H1 (cell line): ENCODE measurements around the gene RDH11.

Source experiments
- CEBPB ChIP-seq: IDR thresholded peaks from 2 replicates; pipeline ENCODE4 v1.6.1; 2012; ENCODE audit warnings: low read depth, low read length
- CHD1 ChIP-seq: IDR thresholded peaks from 2 replicates; pipeline ENCODE4 v1.6.1; 2012; ENCODE audit warnings: low read depth, low read length, improper control_type of control experiment
- EZH2 ChIP-seq: fragments of 200-600 bp; sonication (generic); IDR thresholded peaks from 2 replicates; pipeline ENCODE4 v1.7.1; 2012; ENCODE audit warnings: low read depth, mild to moderate bottlenecking, moderate library complexity, low read length, inconsistent platforms; ENCODE audit not compliant: severe bottlenecking
- FOSL1 ChIP-seq: IDR thresholded peaks from 2 replicates; pipeline ENCODE4 v1.6.1; 2011; ENCODE audit warnings: mild to moderate bottlenecking, low read depth, low read length, moderate library complexity; ENCODE audit not compliant: insufficient read depth
- RAD21 ChIP-seq, 2 experiments: IDR thresholded peaks in 1 of 2; conservative IDR thresholded peaks in 1 of 2; 2 replicates each; pipeline ENCODE4 v1.6.1; 2011; ENCODE audit warnings: low read depth in 2 of 2, low read length in 2 of 2, improper control_type of control experiment in 1 of 2, inconsistent platforms in 1 of 2, mild to moderate bottlenecking in 1 of 2, moderate library complexity in 1 of 2
- RXRA ChIP-seq: IDR thresholded peaks from 2 replicates; pipeline ENCODE4 v1.6.1; 2011; ENCODE audit warnings: low read depth, mild to moderate bottlenecking, low read length, moderate library complexity; ENCODE audit not compliant: insufficient read depth
- TAF1 ChIP-seq: IDR thresholded peaks from 2 replicates; pipeline ENCODE4 v1.6.1; 2011; ENCODE audit warnings: mild to moderate bottlenecking, low read depth, low read length
- TF ChIP-seq, protein P1 (sequence below): IDR thresholded peaks from 2 replicates; pipeline ENCODE4 v1.6.1; 2011; ENCODE audit warnings: low read length, improper control_type of control experiment
- TF ChIP-seq, protein P2 (sequence below), 3 experiments: IDR thresholded peaks; 1 replicate in 2 of 3; 2 replicates in 1 of 3; pipeline versions ENCODE4 v1.5.1 to v1.6.1; 2011; ENCODE audit warnings: low read length in 3 of 3, mild to moderate bottlenecking in 3 of 3, inconsistent platforms in 2 of 3, low read depth in 1 of 3, moderate library complexity in 1 of 3; ENCODE audit not compliant: insufficient read depth in 1 of 3; ENCODE audit errors: control extremely low read depth in 1 of 3
- TF ChIP-seq, protein P3 (sequence below): fragments of 300-600 bp; sonication (generic); IDR thresholded peaks from 2 replicates; pipeline ENCODE4 v1.7.1; 2012; ENCODE audit warnings: low read length, moderate library complexity, mild to moderate bottlenecking, inconsistent platforms; ENCODE audit not compliant: insufficient replicate concordance

GRCh38 chr14:67668559-67668958 is 27.0 kb downstream of the RDH11 start:
- TF ChIP-seq, protein P1, sequence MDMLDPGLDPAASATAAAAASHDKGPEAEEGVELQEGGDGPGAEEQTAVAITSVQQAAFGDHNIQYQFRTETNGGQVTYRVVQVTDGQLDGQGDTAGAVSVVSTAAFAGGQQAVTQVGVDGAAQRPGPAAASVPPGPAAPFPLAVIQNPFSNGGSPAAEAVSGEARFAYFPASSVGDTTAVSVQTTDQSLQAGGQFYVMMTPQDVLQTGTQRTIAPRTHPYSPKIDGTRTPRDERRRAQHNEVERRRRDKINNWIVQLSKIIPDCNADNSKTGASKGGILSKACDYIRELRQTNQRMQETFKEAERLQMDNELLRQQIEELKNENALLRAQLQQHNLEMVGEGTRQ: no peak
- TF ChIP-seq CHD1: no peak
- TF ChIP-seq EZH2: no peak
- no peak for TF ChIP-seq TAF1
- no peak for TF ChIP-seq RXRA
- no peak for TF ChIP-seq FOSL1
- TF ChIP-seq CEBPB: no peak
- TF ChIP-seq, protein P2, sequence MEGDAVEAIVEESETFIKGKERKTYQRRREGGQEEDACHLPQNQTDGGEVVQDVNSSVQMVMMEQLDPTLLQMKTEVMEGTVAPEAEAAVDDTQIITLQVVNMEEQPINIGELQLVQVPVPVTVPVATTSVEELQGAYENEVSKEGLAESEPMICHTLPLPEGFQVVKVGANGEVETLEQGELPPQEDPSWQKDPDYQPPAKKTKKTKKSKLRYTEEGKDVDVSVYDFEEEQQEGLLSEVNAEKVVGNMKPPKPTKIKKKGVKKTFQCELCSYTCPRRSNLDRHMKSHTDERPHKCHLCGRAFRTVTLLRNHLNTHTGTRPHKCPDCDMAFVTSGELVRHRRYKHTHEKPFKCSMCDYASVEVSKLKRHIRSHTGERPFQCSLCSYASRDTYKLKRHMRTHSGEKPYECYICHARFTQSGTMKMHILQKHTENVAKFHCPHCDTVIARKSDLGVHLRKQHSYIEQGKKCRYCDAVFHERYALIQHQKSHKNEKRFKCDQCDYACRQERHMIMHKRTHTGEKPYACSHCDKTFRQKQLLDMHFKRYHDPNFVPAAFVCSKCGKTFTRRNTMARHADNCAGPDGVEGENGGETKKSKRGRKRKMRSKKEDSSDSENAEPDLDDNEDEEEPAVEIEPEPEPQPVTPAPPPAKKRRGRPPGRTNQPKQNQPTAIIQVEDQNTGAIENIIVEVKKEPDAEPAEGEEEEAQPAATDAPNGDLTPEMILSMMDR (IDR thresholded peaks at IDR 0.05; ENCODE audit: control extremely low read depth in 1 of 3, insufficient read depth in 1 of 3, low read depth in 1 of 3, low read length in 3 of 3): no peak
- TF ChIP-seq RAD21 (IDR thresholded peaks at IDR 0.05 in 1 of 2, conservative IDR thresholded peaks at IDR 0.05 in 1 of 2; ENCODE audit: low read depth in 2 of 2, low read length in 2 of 2): no peak
- TF ChIP-seq, protein P3, sequence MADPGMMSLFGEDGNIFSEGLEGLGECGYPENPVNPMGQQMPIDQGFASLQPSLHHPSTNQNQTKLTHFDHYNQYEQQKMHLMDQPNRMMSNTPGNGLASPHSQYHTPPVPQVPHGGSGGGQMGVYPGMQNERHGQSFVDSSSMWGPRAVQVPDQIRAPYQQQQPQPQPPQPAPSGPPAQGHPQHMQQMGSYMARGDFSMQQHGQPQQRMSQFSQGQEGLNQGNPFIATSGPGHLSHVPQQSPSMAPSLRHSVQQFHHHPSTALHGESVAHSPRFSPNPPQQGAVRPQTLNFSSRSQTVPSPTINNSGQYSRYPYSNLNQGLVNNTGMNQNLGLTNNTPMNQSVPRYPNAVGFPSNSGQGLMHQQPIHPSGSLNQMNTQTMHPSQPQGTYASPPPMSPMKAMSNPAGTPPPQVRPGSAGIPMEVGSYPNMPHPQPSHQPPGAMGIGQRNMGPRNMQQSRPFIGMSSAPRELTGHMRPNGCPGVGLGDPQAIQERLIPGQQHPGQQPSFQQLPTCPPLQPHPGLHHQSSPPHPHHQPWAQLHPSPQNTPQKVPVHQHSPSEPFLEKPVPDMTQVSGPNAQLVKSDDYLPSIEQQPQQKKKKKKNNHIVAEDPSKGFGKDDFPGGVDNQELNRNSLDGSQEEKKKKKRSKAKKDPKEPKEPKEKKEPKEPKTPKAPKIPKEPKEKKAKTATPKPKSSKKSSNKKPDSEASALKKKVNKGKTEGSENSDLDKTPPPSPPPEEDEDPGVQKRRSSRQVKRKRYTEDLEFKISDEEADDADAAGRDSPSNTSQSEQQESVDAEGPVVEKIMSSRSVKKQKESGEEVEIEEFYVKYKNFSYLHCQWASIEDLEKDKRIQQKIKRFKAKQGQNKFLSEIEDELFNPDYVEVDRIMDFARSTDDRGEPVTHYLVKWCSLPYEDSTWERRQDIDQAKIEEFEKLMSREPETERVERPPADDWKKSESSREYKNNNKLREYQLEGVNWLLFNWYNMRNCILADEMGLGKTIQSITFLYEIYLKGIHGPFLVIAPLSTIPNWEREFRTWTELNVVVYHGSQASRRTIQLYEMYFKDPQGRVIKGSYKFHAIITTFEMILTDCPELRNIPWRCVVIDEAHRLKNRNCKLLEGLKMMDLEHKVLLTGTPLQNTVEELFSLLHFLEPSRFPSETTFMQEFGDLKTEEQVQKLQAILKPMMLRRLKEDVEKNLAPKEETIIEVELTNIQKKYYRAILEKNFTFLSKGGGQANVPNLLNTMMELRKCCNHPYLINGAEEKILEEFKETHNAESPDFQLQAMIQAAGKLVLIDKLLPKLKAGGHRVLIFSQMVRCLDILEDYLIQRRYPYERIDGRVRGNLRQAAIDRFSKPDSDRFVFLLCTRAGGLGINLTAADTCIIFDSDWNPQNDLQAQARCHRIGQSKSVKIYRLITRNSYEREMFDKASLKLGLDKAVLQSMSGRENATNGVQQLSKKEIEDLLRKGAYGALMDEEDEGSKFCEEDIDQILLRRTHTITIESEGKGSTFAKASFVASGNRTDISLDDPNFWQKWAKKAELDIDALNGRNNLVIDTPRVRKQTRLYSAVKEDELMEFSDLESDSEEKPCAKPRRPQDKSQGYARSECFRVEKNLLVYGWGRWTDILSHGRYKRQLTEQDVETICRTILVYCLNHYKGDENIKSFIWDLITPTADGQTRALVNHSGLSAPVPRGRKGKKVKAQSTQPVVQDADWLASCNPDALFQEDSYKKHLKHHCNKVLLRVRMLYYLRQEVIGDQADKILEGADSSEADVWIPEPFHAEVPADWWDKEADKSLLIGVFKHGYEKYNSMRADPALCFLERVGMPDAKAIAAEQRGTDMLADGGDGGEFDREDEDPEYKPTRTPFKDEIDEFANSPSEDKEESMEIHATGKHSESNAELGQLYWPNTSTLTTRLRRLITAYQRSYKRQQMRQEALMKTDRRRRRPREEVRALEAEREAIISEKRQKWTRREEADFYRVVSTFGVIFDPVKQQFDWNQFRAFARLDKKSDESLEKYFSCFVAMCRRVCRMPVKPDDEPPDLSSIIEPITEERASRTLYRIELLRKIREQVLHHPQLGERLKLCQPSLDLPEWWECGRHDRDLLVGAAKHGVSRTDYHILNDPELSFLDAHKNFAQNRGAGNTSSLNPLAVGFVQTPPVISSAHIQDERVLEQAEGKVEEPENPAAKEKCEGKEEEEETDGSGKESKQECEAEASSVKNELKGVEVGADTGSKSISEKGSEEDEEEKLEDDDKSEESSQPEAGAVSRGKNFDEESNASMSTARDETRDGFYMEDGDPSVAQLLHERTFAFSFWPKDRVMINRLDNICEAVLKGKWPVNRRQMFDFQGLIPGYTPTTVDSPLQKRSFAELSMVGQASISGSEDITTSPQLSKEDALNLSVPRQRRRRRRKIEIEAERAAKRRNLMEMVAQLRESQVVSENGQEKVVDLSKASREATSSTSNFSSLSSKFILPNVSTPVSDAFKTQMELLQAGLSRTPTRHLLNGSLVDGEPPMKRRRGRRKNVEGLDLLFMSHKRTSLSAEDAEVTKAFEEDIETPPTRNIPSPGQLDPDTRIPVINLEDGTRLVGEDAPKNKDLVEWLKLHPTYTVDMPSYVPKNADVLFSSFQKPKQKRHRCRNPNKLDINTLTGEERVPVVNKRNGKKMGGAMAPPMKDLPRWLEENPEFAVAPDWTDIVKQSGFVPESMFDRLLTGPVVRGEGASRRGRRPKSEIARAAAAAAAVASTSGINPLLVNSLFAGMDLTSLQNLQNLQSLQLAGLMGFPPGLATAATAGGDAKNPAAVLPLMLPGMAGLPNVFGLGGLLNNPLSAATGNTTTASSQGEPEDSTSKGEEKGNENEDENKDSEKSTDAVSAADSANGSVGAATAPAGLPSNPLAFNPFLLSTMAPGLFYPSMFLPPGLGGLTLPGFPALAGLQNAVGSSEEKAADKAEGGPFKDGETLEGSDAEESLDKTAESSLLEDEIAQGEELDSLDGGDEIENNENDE: no peak
